Gastrocnemius medialis (tissue), 4 donors: ENCODE results near the gene SPRYD4.

Experiments
- POLR2A ChIP-seq, 2 donors: fragments of 450-650 bp; IDR thresholded peaks; one replicate each; pipeline ENCODE4 v1.6.1; 2017; ENCODE audit warnings: antibody characterized with exemption in 2 of 2, mild to moderate bottlenecking in 2 of 2, moderate library complexity in 2 of 2
- TF ChIP-seq, protein P1 (sequence below), 5 experiments: fragments of 450-650 bp in 3 of 5; fragments of 200-600 bp in 2 of 5; sonication (generic) in 2 of 5; IDR thresholded peaks in 4 of 5; conservative IDR thresholded peaks in 1 of 5; 1 replicate in 4 of 5; 2 replicates in 1 of 5; pipeline ENCODE4 v1.5.1; 2016 to 2019; ENCODE audit warnings: antibody characterized with exemption in 5 of 5, mild to moderate bottlenecking in 3 of 5, moderate library complexity in 3 of 5

GRCh38 chr12:56490360-56490759, 22.0 kb downstream of the SPRYD4 start:
- TF ChIP-seq, protein P1, sequence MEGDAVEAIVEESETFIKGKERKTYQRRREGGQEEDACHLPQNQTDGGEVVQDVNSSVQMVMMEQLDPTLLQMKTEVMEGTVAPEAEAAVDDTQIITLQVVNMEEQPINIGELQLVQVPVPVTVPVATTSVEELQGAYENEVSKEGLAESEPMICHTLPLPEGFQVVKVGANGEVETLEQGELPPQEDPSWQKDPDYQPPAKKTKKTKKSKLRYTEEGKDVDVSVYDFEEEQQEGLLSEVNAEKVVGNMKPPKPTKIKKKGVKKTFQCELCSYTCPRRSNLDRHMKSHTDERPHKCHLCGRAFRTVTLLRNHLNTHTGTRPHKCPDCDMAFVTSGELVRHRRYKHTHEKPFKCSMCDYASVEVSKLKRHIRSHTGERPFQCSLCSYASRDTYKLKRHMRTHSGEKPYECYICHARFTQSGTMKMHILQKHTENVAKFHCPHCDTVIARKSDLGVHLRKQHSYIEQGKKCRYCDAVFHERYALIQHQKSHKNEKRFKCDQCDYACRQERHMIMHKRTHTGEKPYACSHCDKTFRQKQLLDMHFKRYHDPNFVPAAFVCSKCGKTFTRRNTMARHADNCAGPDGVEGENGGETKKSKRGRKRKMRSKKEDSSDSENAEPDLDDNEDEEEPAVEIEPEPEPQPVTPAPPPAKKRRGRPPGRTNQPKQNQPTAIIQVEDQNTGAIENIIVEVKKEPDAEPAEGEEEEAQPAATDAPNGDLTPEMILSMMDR (IDR thresholded peaks at IDR 0.05 in 4 of 5, conservative IDR thresholded peaks at IDR 0.05 in 1 of 5), result no peak
- no peak for TF ChIP-seq POLR2A (IDR thresholded peaks at IDR 0.05)
